AG04449 (cell line): Measurements from ENCODE around the gene MLXIP.
"Not testable (repeated sequence)": the region's sequence is repeated elsewhere in the genome, so short reads cannot be mapped to it uniquely, and the experiment has no call there.

Experiments used
- CTCF ChIA-PET: fragments of 350-600 bp; formaldehyde crosslinking; extraction: SDS; loops from one replicate; lab custom pipeline; 2021; ENCODE audit warnings: antibody characterized with exemption; lab: Yijun Ruan, JAX
- POLR2A ChIA-PET: fragments of 400-600, 350-600 bp; formaldehyde crosslinking; extraction: SDS; loops from one replicate; lab custom pipeline; 2020; ENCODE audit warnings: antibody characterized with exemption, inconsistent platforms; lab: Yijun Ruan, JAX
- DNase-seq: peaks from one replicate; pipeline ENCODE4 v3.0.0-alpha.2; 2010; ENCODE audit warnings: low read depth, low spot score
- H3K4me3 ChIP-seq: 2 replicates; pipeline ENCODE4 v1.5.1; 2011; ENCODE audit warnings: low read depth, mild to moderate bottlenecking, control low read depth, low read length
- TF ChIP-seq, protein P1 (sequence below): IDR thresholded peaks from one replicate; pipeline ENCODE4 v1.5.1; 2011; ENCODE audit warnings: mild to moderate bottlenecking, moderate library complexity, low read length, control low read depth, inconsistent platforms; ENCODE audit not compliant: insufficient read depth; ENCODE audit errors: missing control alignments

Gene MLXIP

DNA sequence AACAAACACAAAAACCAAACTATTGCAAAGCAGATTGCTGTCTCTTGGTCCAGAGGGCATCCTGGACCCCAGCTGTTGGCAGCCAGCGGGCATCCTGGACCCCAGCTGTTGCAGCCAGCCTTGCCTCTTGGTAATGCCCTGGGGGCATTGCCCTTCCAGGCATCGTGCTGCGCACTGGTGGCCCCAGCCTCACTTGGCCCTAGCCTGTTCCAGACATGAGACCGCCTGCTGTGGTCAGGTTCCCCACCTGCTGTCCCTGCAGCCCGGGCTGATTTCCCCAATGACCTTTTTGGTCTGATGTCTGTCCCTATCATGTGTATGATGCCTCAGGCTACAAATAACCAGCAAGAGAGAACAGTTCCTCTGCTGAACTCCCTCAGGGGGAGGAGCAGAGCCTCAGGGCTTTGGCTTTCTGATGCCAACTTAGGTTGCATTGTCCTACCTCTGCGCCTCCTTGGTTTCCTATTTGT, 20.8 kb downstream of the MLXIP start:
- no peak for DNase-seq
- CTCF ChIA-PET = interaction anchor here (1.1 kb wide), 1 partner anchor 11 kb away, joined by 3 read pairs; no protein-coding TSS in a partner anchor
- no peak overlapping the region for H3K4me3 ChIP-seq
- TF ChIP-seq, protein P1, sequence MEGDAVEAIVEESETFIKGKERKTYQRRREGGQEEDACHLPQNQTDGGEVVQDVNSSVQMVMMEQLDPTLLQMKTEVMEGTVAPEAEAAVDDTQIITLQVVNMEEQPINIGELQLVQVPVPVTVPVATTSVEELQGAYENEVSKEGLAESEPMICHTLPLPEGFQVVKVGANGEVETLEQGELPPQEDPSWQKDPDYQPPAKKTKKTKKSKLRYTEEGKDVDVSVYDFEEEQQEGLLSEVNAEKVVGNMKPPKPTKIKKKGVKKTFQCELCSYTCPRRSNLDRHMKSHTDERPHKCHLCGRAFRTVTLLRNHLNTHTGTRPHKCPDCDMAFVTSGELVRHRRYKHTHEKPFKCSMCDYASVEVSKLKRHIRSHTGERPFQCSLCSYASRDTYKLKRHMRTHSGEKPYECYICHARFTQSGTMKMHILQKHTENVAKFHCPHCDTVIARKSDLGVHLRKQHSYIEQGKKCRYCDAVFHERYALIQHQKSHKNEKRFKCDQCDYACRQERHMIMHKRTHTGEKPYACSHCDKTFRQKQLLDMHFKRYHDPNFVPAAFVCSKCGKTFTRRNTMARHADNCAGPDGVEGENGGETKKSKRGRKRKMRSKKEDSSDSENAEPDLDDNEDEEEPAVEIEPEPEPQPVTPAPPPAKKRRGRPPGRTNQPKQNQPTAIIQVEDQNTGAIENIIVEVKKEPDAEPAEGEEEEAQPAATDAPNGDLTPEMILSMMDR = no peak
- POLR2A ChIA-PET = interaction anchor here (0.6 kb wide), 1 partner anchor 21 kb away, joined by 3 read pairs; the partner anchor contains the start of gene MLXIP

DNA sequence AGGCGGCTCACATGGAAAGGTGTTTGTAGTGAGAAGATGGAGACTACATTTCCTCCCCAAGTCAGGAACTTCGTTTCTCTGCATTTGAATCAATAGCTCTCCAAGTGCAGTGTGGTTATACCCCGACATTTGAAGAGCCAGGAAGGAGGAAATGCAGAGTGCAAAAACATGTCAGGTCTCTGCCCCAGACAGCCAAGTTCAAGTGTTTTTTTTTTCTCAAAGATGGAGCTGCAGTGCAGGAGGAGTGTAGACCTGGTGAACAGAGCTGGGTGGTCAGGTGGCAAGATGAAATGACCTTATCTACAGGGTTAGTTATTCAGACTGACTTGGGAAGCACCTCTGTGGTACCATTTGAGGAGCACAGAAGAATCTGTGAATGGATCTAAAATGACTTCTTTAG, 21.3 kb downstream of the MLXIP start:
- ChIA-PET POLR2A (interaction anchor here (0.6 kb wide), 1 partner anchor 21 kb away, joined by 3 read pairs; the partner anchor contains the start of gene MLXIP), CTCF (interaction anchor here (1.1 to 5.1 kb wide), 2 partner anchors 11 to 24 kb away, joined by 3 to 31 read pairs; no protein-coding TSS in a partner anchor)
- H3K4me3 ChIP-seq = no peak overlapping the region
- DNase-seq = no peak
- TF ChIP-seq, protein P1 = no peak

DNA sequence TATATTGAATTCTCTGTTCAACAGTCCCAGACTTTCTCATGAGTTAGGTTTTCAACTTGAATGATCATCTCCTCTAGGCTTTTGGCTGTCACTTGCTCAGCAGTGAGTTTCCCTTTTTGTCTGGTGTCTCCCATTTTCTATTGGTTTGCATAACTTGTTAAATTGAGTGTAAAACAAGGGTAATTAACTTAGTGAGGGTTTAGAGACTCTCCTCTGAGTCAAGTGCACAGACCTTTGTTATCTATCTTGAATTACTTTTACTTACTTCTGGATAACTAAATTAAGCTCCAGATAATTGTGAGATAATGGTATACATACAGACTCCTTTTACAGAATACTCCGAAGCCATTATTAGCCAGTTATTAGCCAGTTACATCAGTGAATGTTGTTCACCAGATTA, 22.0 kb downstream of the MLXIP start:
- H3K4me3 ChIP-seq = no peak overlapping the region
- DNase-seq = no peak
- TF ChIP-seq, protein P1 = no peak
- ChIA-PET CTCF (interaction anchor here (1.1 to 5.1 kb wide), 3 partner anchors 11 to 23 kb away, joined by 3 to 31 read pairs (median 4); no protein-coding TSS in a partner anchor), POLR2A (no interaction called here)

GRCh38 chr12:122102331-122102730, 23.8 kb downstream of the MLXIP start:
- no peak overlapping the region for H3K4me3 ChIP-seq
- DNase-seq = no peak
- POLR2A ChIA-PET = no interaction called here
- CTCF ChIA-PET = interaction anchor here (1.0 to 5.1 kb wide), 2 partner anchors 21 to 48 kb away, joined by 5 to 31 read pairs; no protein-coding TSS in a partner anchor
- TF ChIP-seq, protein P1 = no peak

- TF ChIP-seq, protein P1 = no peak
- H3K4me3 ChIP-seq = no peak overlapping the region
- ChIA-PET POLR2A (no interaction called here), CTCF (interaction anchor here (1.1 to 7.8 kb wide), 4 partner anchors 15 to 50 kb away, joined by 3 to 85 read pairs (median 18); no protein-coding TSS in a partner anchor)
- no peak for DNase-seq
Measured at GRCh38 chr12:122104844-122105243, 26.3 kb downstream of the MLXIP start.

DNA sequence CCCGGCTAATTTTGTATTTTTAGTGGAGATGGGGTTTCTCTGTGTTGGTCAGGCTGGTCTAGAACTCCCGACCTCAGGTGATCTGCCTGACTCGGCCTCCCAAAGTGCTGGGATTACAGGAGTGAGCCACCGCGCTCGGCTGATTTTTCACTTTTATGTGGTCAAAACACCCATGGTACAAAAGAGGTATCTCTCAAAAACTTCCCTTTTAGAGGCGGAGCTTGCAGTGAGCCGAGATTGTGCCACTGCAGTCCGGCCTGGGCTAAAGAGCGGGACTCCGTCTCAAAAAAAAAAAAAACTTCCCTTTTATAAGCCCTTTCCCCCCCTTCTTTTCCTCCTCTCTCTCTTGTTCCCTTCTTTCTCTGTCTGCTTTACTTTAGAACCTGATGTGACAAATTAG, 26.9 kb downstream of the MLXIP start:
- CTCF ChIA-PET = interaction anchor here (0.8 to 7.8 kb wide), 5 partner anchors 17 to 51 kb away, joined by 3 to 85 read pairs (median 3); no protein-coding TSS in a partner anchor
- POLR2A ChIA-PET, H3K4me3 ChIP-seq, DNase-seq: not testable (repeated sequence)
